ENCODE measurements around the gene ASTN1. TPM values are rescaled to one million over a fixed set of nuclear protein-coding genes. Genes with fewer than 3 reads are reported as not detected.

Gene ASTN1
- polyA plus RNA-seq, 1 of the 3 experiments (the other 2 are of a cell fraction): 0.13 TPM

- TF ChIP-seq REST (IDR thresholded peaks at IDR 0.05; ENCODE audit: low read depth, low read length) (no peak), YY1 (IDR thresholded peaks at IDR 0.05; ENCODE audit: low read depth) (no peak), TCF12 (IDR thresholded peaks at IDR 0.05) (no peak), EZH2phosphoT487 (IDR thresholded peaks at IDR 0.05; ENCODE audit: borderline replicate concordance, low read depth) (no peak), NFIC (IDR thresholded peaks at IDR 0.05; ENCODE audit: borderline replicate concordance) (no peak)
These were observed 8.4 kb upstream of the ASTN1 start (continued) for GRCh38 chr1:177172866-177173265.

DNA sequence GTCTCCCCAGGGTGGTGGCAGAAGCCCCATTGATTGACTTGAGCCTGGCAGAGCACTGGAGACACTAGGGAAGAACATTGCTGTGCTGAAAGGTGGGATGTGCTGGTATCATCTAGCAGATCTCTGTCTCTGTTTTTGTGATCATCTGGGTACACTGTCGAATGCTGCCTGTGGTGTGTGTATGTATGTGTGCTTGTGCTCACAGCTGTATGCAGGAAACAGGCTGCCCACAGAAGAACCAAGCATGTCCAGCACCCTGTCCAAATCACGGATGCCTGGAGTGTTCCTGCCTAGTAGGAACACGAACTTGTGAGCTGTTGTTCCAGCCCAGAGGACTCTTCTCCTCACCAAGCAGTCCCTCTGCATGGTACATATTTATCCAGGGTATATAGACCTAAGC, 7.8 kb upstream of the ASTN1 start:
- no peaks in the 10 kb centered on the region for H3F3A ChIP-seq (replicated peaks; ENCODE audit: insufficient read depth)
- TF ChIP-seq MEF2A (IDR thresholded peaks at IDR 0.05; ENCODE audit: borderline replicate concordance, low read depth): no peak
- TF ChIP-seq, protein P1, sequence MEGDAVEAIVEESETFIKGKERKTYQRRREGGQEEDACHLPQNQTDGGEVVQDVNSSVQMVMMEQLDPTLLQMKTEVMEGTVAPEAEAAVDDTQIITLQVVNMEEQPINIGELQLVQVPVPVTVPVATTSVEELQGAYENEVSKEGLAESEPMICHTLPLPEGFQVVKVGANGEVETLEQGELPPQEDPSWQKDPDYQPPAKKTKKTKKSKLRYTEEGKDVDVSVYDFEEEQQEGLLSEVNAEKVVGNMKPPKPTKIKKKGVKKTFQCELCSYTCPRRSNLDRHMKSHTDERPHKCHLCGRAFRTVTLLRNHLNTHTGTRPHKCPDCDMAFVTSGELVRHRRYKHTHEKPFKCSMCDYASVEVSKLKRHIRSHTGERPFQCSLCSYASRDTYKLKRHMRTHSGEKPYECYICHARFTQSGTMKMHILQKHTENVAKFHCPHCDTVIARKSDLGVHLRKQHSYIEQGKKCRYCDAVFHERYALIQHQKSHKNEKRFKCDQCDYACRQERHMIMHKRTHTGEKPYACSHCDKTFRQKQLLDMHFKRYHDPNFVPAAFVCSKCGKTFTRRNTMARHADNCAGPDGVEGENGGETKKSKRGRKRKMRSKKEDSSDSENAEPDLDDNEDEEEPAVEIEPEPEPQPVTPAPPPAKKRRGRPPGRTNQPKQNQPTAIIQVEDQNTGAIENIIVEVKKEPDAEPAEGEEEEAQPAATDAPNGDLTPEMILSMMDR (IDR thresholded peaks at IDR 0.05): no peak
- no peak for TF ChIP-seq MXI1 (IDR thresholded peaks at IDR 0.05; ENCODE audit: low read depth, low read length)
- no peak for TF ChIP-seq EZH2phosphoT487 (IDR thresholded peaks at IDR 0.05; ENCODE audit: borderline replicate concordance, low read depth)
- no peaks in the 10 kb centered on the region for H3K36me3 ChIP-seq (replicated peaks in 1 of 2; ENCODE audit: control insufficient read depth in 1 of 2, insufficient read depth in 2 of 2, low read length in 1 of 2)
- H3K9ac ChIP-seq: no peak overlapping the region
- no peaks in the 10 kb centered on the region for H3K9me2 ChIP-seq
- no peak overlapping the region for H3K4me2 ChIP-seq
- peak; percentile 32 for DNase-seq
- H3K4me1 ChIP-seq (ENCODE audit: control insufficient read depth in 1 of 2, insufficient read depth in 2 of 2, low read depth in 1 of 2, low read length in 1 of 2): peaks cover 0 to 14% of the 10 kb centered on the region in 2 experiments; a peak in 2 of 4 replicates
- peak overlapping the region in 1 of 2 experiments; percentile 69; a peak in 2 of 4 replicates for H3K4me3 ChIP-seq (ENCODE audit: low read depth in 2 of 2, low read length in 1 of 2)
- CTCF ChIA-PET: interaction anchor here (0.8 to 4.6 kb wide), 6 partner anchors 9 to 612 kb away, joined by 3 to 47 read pairs (median 3); no protein-coding TSS in a partner anchor
- H3K79me2 ChIP-seq (ENCODE audit: insufficient read depth): no peaks in the 10 kb centered on the region
- H2AFZ ChIP-seq (ENCODE audit: low read depth): no peak overlapping the region
- H4K20me1 ChIP-seq (ENCODE audit: insufficient read depth): no peaks in the 10 kb centered on the region
- peak overlapping the region in 1 of 2 experiments; percentile 78; a peak in 2 of 4 replicates for H3K27ac ChIP-seq (ENCODE audit: low read depth in 2 of 2, low read length in 1 of 2)
- POLR2A ChIA-PET: no interaction called here
- H3K9me3 ChIP-seq: no peaks in the 10 kb centered on the region
- peaks cover 18% of the 10 kb centered on the region for H3K27me3 ChIP-seq (ENCODE audit: insufficient read depth)
- WGBS (ENCODE audit: low lambda C conversion rate): 6% methylated on average over 3 of the region's 3 CpGs
